SK-N-SH (cell line): Measurements from ENCODE around the gene AFP.

ENCODE experiments used
- FOXM1 ChIP-seq: IDR thresholded peaks from 2 replicates; pipeline ENCODE4 v1.4.0; 2012; ENCODE audit warnings: low read depth, mild to moderate bottlenecking
- MXI1 ChIP-seq: IDR thresholded peaks from 2 replicates; pipeline ENCODE4 v1.6.1; 2012; ENCODE audit warnings: mild to moderate bottlenecking, low read depth, low read length, improper control_type of control experiment
- NRF1 ChIP-seq: IDR thresholded peaks from 2 replicates; pipeline ENCODE4 v1.6.1; 2012; ENCODE audit warnings: low read depth, mild to moderate bottlenecking, low read length
- RCOR1 ChIP-seq: fragments of 150-350 bp; IDR thresholded peaks from 2 replicates; pipeline ENCODE4 v1.6.1; 2017; ENCODE audit warnings: antibody characterized with exemption, low read length
- SIN3A ChIP-seq: IDR thresholded peaks from 2 replicates; pipeline ENCODE4 v1.6.1; 2012; ENCODE audit warnings: low read depth, mild to moderate bottlenecking, low read length, moderate library complexity, borderline replicate concordance
- TF ChIP-seq, protein P1 (sequence below): fragments of 200-600 bp; sonication (generic); IDR thresholded peaks from 2 replicates; pipeline ENCODE4 v1.6.1; 2017; ENCODE audit warnings: antibody characterized with exemption, mild to moderate bottlenecking, moderate library complexity

GRCh38 chr4:73438048-73438447 lies 2.0 kb downstream of the AFP start:
- TF ChIP-seq RCOR1: no peak
- TF ChIP-seq MXI1: no peak
- no peak for TF ChIP-seq FOXM1
- TF ChIP-seq, protein P1, sequence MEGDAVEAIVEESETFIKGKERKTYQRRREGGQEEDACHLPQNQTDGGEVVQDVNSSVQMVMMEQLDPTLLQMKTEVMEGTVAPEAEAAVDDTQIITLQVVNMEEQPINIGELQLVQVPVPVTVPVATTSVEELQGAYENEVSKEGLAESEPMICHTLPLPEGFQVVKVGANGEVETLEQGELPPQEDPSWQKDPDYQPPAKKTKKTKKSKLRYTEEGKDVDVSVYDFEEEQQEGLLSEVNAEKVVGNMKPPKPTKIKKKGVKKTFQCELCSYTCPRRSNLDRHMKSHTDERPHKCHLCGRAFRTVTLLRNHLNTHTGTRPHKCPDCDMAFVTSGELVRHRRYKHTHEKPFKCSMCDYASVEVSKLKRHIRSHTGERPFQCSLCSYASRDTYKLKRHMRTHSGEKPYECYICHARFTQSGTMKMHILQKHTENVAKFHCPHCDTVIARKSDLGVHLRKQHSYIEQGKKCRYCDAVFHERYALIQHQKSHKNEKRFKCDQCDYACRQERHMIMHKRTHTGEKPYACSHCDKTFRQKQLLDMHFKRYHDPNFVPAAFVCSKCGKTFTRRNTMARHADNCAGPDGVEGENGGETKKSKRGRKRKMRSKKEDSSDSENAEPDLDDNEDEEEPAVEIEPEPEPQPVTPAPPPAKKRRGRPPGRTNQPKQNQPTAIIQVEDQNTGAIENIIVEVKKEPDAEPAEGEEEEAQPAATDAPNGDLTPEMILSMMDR: no peak
- TF ChIP-seq SIN3A: no peak
- TF ChIP-seq NRF1: no peak
